HG03432 (cell line): Measurements from ENCODE around the gene ERF.
A peak's percentile ranks its signal among the peaks of the same experiment; 100 is the strongest.

Experiments used
- ATAC-seq: cut with Tn5 transposase; IDR thresholded peaks from one replicate; pipeline ENCODE4 v1.9.1; 2021; ENCODE audit warnings: mild to moderate bottlenecking, moderate library complexity; ENCODE audit not compliant: unreplicated experiment

Gene ERF

DNA sequence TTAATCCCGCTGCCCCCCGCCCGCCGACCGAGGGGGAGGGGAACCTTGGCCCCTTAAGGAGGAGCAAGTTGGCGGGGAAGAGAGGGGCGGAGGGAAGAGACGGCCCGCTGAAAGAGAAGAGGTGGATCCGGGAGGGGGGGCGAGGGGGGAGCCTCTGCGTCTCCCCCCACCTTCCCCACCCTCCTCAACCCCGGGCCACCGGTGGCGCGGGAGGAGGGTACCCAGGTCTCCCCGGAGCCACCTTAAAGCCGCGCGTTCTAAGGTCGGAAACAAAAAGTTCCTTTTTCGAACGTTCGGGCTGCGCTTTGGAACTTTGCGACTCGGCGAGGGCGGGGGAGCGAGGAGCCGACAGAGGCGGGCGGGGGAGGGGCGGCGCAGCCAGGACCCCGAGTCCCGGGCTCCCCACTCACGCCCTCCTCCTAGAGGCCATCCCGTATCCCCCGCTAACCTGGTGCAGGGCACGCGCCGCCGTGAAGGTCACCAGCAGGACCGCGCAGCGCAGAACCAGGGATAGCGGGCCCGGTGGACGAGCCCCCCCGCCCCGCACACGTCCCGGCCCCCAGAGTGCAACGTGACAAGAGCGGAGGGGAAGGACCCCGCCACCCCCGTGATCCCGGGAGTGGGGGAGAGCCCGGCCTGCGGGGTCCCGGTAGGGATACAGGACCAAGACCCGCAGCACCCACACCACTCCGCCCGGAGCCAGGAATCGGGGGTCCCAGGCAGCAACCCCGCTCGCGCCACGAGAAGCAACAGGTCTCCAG is 659 bp downstream of the ERF start:
- peak; percentile 24 for ATAC-seq

DNA sequence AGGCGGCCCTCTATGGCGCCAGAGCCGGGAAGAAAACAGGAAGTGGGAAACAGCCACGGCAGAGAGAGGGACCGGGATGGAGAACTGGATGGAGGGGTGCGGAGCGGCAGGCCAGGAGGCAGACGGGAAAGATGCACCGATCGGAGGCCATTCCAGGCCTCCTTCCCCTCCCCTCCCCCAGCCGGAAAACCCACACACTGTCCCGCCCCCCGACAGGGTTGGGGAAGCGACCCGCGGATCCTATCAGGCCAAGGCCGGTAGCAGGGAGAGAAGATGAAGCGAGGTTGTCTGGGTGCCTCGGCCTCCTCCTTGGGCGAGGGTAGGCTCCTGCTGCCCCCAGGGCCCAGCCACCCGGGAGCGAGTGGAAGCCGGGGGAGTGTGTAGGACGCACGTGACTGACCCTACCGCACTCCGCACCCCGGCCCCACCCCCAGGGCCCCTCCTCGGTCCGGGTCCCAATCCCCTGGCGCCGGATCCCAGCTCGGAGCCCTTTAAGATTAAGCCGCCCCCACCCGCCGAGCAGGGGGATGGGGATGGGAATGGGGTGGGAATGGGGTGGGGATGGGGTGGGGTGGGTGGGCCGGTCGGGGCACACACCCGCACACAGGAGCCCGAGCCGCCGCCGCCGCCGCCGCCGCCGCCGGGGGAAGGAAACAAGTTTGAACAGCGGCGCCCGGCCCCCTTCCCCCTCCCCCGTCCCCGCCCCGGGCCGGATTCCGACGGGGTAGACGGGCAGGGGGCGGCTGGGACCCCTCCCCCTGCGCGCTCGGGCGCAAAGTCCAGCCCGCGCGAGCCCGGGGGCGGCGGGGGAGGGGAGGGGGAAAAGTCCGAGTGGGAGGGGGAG is 1.5 kb downstream of the ERF start:
- ATAC-seq = peak; percentile 8

- ATAC-seq = no peak
Observed at GRCh38 chr19:42252365-42253244, 2.3 kb downstream of the ERF start.

- no peak for ATAC-seq
Observed at GRCh38 chr19:42251572-42252358, 3.2 kb downstream of the ERF start.

DNA sequence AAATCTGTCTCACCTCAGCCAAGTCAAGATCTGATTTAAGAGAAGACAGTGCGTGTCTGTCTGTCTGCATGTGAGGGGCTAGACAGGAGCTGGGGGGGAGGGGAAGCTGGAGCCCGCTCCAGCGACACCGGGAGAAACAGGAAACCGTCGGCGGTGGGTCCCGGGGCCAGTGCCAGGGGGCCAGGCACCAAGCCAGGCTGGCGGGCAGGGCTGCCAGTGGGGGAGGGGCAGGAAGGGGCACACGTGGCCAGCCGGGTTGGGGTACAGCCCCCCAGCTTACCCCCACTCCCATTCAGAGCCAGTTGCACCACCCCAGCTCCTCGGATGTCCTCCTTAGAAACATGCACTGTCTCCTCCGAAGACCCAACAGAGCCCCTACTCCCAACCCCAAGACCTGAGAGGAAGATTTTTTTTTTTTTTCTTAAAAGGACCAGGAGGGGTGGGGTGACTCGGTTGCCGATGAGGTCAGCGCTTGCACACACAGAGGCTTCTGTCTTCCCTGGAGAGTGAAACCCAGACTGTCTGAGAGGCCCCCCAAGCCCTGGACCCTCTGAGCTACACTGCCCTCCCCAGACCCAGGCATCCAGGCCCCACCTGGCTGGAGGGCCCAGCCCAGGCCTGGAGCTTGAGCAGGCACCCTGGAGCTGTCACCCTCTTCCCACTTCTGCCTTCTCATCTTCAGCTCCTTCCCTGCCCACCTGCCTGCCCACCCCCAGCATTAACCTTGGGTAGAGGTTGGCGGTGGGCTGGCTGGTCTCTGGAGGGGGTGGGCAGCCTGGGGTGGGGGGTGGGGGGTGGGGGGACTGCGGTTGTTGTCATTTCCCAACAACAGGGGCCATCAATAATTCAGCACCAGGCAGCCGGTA is 4.0 kb downstream of the ERF start:
- ATAC-seq = no peak

- ATAC-seq = no peak
Observed at GRCh38 chr19:42250183-42250665, 4.7 kb downstream of the ERF start.

DNA sequence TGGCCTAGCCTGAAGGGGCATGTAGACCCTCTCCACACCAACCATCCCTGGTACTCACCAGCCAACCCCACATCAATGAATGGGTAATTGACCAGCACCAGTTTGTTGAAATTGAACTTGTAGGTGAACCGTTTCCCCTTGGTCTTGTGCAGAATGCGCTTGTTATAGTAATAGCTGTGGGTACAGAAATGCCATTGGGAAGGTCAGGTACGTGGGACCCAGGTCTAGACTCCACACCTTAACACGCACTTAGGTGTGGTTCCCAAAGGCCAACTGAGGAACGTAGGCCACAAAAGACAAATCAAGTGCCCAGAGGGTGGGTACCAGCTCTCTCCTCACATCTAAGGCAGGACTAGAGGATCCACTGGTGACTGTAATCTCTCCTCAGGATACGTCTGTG is 5.2 kb downstream of the ERF start:
- no peak for ATAC-seq

GRCh38 chr19:42249149-42249750 is 5.7 kb downstream of the ERF start:
- ATAC-seq = no peak

DNA sequence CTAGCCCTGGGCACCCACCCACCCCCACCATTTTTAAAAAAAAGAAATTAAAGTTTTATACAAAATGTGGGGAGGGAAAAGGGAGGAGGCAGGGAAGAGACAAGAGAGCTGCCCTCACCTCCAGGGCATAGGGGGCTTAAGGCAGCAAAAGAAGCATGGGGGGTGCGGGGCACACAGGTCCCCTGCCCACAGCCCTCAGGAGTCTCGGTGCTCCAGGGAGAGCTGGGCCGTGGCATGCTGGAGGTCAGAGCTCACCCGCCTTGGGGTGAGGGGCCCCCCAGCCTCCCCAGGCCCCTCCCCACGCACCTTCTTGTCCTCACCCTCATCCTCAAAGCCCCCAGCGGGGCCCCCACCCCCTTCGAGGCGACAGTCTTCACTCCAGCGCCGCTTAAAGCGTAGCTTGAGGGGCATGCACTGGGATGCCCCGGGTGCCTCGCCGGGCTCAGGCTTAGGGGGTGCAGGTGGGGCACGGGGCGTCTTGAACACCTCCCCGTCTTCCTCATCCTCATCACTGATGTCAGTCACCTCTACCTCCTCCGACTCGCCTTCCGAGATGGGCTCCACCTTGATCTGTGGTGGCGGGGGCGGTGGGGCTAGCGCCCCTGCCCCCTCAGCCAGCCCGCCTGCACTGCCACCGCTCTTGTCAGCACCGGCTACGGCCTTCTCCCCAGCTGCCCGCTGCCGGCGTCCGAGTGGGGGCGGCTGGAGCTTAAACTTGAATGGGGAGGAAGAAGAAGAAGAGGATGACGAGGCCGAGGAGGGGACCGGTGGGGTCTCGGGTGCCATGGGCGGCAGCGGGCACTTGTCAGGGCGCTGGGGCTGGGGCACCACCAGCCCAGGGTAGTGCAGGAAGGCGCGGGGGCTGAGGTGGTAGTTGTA is 6.4 kb downstream of the ERF start:
- ATAC-seq = no peak

DNA sequence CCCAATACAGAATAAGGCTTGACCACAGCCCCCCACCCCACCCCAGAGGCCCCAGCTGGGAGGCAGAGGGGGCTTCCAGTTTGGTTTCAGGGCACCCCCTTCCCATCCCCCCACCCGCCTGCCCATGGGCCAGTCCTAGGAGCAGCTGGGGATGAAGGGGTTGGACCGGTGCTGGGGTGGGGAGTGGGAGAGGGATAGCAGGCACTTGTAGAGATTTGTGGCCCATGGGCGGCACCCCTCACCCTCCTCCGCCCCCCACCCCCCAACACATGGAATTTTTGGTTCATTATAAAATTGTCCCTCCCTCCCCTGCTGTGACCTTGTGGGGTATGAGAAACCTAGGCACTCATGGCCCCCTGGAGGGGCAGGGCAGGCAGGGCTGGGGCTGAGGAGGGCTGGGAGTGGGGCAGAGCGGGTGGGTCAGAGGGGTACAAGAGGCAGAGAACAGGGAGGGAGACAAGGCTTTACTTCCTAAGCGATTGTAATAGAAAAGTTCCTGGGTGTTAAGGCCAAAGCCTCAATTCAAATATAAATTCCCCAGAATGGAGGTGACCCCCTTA is 7.2 kb downstream of the ERF start:
- no peak for ATAC-seq

DNA sequence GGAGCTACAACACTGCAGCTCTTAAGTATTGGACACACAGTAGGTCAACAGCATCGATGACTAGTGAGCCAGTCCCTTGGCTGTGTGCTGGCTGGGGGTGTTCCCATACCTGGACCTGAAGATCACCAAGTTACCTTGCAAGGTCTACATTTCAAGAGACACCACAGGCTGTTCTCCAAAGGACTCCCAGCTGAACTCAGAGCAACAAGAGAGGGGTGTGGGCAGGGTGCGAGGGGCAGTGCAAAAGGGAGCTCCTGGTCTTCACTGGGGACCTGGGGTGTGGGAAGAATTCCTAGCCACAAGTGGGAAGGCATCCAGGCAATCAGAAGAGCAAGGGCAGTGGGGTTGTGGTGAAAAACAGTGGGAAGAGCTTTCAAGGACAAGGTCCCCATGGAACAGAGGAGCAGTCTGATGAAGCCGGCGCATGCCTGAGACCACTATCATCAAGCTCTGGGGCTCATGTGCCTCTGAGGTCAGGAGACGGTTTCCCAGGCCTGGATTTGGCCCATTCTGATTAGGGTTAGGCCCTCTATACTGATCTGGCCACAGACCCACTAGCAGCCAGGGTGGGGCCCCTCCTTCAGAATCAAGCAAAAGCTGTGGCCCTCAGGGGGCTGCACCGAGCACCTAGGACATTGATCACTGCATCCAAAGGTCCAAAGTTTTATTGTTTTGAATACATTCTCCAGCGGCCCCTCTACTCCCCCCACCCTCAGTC is 7.8 kb downstream of the ERF start:
- ATAC-seq = no peak

- ATAC-seq = no peak
Observed at GRCh38 chr19:42246143-42246921, 8.6 kb downstream of the ERF start.

DNA sequence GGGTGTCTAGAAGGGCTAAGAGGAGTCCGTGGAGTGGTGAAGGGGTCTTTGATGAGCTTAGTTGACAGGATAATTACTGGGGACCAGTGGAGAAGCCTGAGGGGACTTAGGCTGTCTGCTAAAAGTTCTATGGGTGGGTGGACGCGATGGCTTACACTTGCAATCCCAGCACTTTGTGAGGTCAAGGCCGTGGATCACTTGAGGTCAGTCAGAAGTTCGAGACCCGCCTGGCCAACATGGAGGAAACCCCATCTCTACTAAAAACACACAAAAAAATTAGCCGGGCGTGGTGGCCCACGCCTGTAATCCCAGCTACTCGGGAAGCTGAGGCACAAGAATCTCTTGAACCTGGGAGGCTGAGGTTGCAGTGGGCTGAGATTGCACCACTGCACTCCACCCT is 9.7 kb downstream of the ERF start:
- ATAC-seq = no peak

DNA sequence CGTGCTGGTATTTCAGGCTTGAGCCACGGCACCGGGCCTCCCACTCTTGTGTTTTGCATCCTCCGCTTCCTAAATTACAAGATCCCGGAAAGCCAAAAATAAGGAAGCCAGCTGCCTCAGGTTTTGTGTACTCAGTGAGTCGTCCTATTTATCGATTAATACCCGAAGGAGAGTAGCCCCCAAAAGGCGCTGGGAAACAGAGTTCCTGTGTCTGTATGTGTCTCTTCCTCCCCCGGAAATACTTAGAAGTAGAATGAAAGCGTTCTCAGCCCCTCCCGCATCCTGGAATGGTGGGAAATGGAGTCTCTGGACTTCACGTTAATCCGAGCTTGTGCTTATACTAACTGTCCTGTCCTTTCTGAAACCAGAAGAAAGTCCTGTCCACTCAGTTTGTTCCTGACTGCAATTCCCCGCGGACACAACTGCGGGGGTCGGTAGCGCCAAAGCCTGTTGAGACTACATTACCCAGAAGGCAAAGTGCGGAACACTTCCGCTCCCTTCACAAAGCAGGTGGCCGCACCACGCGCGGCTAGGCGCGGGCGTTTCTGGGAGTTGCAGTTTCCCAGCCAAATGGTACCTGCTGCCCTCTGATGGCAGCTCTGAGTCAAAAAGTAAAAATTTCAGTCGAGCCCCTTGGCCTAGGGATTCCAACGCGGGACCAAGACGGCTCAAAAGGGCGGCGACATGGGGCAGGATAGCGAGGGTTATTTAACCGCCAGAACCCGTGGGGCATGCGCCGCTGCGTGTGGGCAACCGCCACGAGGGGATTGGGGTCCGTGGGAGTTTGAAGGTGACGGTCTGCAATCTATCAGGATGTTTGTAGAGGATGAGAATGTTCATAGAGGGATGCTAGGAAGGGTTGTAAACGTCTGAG is 10.3 kb downstream of the ERF start:
- ATAC-seq = peak; percentile 38
